IPS-18c (cell line): ENCODE measurements around the gene ZNF350.
"Not testable (repeated sequence)": the region's sequence is repeated elsewhere in the genome, so short reads cannot be mapped to it uniquely, and the experiment has no call there.

ENCODE experiments used
- H3K4me3 ChIP-seq: 2 replicates; pipeline ENCODE4 v1.7.0; 2013; ENCODE audit warnings: low read depth, mild to moderate bottlenecking, low read length, moderate library complexity; ENCODE audit not compliant: insufficient read depth
- H3K9me3 ChIP-seq: one replicate; pipeline ENCODE4 v1.6.1; 2013; ENCODE audit warnings: mild to moderate bottlenecking, low read length, moderate library complexity; ENCODE audit not compliant: control insufficient read depth, insufficient read depth

ZNF350 gene

DNA sequence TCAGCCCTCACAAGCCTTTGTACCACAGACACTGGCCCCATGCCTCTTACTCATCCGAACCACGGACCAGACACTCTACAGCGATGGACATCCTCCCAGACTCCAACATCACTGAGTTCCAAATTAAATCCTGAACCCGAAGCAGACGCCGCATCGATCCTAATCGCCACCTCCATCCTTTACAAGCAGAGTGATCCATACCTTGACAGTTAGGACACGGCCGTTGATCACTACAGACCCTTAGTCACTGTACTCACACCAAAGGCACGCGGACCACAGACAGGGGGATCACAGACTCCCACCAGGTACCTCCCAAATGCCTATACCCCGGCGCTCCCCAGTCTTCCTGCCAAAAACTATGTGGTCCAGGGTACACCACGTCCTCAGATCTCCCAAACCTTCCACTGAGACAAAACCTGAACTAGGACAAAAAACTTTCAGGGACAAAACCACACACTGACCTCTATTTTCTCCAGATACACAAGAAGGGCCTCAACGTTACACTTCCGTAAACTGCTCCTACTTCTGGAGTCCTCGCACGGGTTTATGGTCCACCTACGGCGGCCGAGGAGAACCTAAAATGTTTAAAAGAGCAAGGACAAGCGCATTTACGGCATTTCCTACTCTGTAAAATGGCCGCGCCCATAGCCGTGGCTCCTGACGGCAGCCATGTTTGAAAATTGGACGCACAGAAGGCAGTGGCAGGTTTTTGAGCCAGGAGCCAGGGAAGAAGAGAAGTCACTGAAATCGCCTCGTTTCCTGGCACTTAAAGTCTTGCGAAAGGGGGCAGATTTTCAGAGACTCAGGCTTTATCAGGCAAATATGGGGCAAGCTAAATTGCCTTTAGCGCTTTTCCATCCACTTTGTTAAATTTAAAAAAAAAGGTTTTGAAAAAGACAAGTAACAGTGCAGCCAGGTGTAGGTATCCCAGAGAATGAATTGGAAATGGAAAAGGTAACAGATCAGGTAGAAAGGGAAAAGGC lies at the start of gene ZNF350:
Gene ZNF350, minus strand, starts transcription at position 532 of the 983 bp plus-strand sequence. CDS start 12,480 bp downstream, outside the sequence.
- H3K9me3 ChIP-seq, result no peaks in the 10 kb centered on the region
- H3K4me3 ChIP-seq, result peak within 1 kb of the TSS; percentile 72

DNA sequence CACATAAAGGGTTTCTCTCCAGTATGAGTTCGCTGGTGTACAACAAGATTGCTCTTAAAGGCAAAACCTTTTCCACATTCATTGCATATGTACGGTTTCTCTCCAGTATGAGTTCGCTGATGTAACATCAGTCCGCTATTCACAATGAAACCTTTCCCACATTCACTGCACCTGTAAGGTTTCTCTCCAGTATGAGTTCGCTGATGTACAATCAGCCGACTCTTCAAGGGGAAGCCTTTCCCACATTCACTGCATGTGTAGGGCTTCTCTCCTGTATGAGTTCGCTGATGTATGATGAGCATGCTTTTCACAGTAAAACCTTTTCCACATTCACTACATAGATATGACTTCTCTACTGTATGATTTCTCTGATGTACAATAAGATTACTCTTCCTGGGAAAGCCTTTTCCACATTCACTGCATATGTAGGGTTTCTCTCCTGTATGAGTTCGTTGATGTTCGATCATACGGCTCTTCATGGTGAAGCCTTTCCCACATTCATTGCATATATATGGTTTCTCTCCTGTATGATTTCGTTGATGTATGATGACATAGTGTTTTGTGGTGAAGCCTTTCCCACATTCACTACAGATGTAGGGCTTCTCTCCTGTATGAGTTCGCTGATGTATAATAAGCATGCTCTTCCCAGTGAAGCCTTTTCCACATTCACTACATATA lies 47.5 kb upstream of the ZNF350 start:
- peaks cover 24% of the 10 kb centered on the region for H3K9me3 ChIP-seq
- H3K4me3 ChIP-seq, result no peak overlapping the region

DNA sequence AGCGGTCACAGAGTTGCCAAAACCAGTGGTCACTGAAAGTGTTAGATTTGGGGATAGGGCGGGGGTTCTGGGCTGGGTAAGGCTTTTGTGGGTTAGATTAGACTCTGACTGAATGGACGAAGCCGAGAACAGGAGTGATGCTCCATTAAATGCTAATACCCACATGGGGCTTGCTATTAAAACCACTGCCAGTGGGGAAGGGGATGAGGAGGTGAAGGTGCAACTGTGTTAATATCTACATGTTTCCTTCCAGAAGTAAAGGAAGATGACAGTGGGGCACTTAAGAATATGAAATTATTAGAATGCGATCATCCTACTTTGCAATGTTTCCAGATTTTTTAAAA lies 42.1 kb upstream of the ZNF350 start:
- H3K4me3 ChIP-seq, result peak overlapping the region; percentile 89
- H3K9me3 ChIP-seq, result peaks cover 10% of the 10 kb centered on the region

DNA sequence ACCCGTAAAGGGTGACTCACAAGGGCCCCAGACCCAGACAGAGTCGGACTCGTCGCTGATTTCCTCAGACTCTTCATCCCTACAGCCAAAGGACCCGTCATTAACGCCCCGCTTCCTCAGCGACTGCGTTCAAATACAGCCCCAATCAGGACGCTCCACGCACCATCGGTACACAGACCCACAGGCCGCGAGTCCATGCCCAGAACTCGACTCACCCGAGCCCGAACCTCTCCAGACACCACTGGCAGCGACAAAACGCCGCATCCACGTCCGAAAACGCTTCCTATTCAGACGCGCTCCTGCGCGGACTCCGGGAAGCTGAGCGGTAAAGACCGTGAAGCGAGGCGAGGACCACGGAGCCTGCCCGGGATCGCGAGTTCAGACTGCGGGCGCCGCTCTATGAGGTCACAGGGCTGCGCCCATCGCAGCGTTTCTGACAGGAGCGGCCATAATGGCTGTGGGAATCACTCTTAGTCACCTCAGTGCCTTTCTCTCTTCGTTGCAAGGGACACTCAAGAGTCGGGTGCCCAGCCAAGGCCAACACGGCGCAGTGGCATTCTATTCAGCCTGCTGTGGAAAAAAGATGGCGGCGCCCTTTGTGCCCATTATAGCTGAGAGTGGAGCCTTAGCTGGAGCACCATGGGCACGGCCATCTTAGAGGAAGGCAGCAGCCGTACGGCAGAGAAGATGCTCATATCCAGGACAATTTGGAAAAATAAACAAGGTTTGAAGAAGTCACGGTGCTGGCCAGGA lies 41.6 kb upstream of the ZNF350 start, which contains the start of gene ZNF614:
Gene ZNF614, minus strand, starts transcription at position 353 of the 753 bp plus-strand sequence. CDS start 2,634 bp downstream, outside the sequence.
- H3K4me3 ChIP-seq, result peak within 1 kb of the TSS; percentile 89

GRCh38 chr19:52026255-52026990 lies 39.8 kb upstream of the ZNF350 start:
- H3K9me3 ChIP-seq, result peaks cover 11% of the 10 kb centered on the region
- not testable (repeated sequence) for H3K4me3 ChIP-seq

More for the DNA sequence above, 41.6 kb upstream of the ZNF350 start, which contains the start of gene ZNF614:
- H3K9me3 ChIP-seq, result peaks cover 9% of the 10 kb centered on the region

DNA sequence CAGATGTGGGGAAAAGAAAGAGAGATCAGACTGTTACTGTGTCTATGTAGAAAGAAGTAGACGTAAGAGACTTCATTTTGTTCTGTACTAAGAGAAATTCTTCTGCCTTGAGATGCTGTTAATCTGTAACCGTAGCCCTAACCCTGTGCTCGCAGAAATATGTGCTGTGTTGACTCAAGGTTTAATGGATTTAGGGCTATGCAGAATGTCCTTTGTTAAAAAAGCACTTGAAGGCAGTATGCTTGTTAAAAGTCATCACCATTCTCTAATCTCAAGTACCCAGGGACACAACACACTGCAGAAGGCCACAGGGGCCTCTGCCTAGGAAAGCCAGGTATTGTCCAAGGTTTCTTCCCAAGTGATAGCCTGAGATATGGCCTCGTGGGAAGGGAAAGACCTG lies 37.8 kb upstream of the ZNF350 start:
- not testable (repeated sequence) for H3K4me3 ChIP-seq
- peaks cover 11% of the 10 kb centered on the region for H3K9me3 ChIP-seq

DNA sequence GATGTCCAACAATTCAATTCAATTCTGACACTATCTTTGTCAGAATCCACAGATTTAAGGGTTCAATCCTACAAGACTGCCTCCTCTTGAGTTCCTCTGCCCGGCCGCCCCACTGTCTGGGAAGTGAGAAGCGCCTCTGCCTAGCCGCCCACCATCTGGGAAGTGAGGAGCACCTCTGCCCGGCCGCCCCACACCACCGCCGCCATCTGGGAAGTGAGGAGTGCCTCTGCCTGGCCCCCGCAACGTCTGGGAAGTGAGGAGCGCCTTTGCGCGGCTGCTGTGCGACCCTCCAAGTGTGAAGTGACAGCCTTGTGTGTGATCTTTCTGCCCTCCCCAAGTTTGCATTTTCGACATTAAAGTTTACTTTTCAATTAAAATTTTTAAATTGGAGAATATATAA lies 35.6 kb upstream of the ZNF350 start:
- H3K9me3 ChIP-seq, result peaks cover 11% of the 10 kb centered on the region
- no peak overlapping the region for H3K4me3 ChIP-seq

GRCh38 chr19:52020506-52020905 lies 33.9 kb upstream of the ZNF350 start:
- no peak overlapping the region for H3K4me3 ChIP-seq
- peaks cover 11% of the 10 kb centered on the region for H3K9me3 ChIP-seq

GRCh38 chr19:52010674-52011073 lies 24.0 kb upstream of the ZNF350 start:
- Histone ChIP-seq H3K9me3 (no peaks in the 10 kb centered on the region), H3K4me3 (no peak overlapping the region)

DNA sequence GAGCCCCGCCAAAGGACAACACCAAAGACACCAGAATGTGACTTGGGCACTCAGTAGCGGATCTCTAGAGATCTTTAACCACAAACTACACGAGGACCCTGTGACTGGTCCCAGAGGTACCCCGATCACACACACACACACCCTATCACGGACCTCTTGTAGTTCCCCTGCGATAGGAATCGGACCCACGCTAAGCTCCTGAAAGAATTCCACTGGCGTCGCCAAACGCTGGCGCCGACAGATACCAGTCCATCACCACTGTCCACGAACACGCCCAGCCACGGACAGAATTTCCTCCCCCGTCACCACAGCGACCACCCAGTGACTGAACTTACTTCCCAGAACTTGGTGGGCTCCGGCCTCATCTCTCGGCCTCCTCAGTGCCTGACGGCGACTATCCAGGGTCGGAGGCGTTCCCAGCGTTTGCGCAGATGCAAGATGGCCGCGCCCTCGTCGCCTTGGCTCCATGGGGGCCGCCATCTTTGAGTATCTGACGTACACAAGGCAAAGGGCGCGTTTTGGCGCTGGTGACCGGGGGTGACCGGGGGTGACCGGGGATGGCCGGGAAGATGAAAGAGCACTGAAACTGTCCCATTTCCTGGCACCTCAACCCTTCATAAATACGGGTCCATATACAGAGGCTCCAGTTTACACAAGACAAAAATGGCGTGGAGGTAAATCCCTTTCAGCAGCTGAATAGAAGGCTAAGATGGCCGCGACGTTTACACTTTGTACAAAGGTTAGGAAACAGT lies 21.3 kb upstream of the ZNF350 start, which contains the start of gene ZNF615:
Gene ZNF615, minus strand, starts transcription at position 406 of the 752 bp plus-strand sequence. CDS start 4,500 bp downstream, outside the sequence.
- Histone ChIP-seq H3K4me3 (peak within 1 kb of the TSS; percentile 84), H3K9me3 (peaks cover 6% of the 10 kb centered on the region)

- peak overlapping the region; percentile 84 for H3K4me3 ChIP-seq
These were observed 20.8 kb upstream of the ZNF350 start for GRCh38 chr19:52007451-52007805.

GRCh38 chr19:51994048-51994644 lies 7.5 kb upstream of the ZNF350 start:
- peaks cover 17% of the 10 kb centered on the region for H3K9me3 ChIP-seq
- H3K4me3 ChIP-seq, result no peak overlapping the region

More at GRCh38 chr19:52007451-52007805, 20.8 kb upstream of the ZNF350 start:
- H3K9me3 ChIP-seq, result peaks cover 6% of the 10 kb centered on the region

DNA sequence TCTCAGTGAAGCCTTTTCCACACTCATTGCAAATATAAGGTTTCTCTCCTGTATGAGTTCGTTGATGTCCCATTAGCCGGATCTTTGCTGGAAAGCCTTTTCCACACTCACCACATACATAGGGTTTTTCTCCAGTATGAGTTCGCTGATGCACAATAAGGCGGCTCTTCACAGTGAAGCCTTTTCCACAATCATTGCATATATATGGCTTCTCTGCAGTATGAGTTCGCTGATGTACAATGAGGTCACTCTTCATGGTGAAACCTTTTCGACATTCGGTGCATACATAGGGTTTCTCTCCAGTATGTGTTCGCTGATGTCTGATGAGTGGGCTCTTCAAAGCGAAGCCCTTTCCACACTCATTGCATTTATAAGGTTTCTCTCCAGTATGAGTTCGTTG lies 6.8 kb upstream of the ZNF350 start:
- peaks cover 16% of the 10 kb centered on the region for H3K9me3 ChIP-seq
- no peak overlapping the region for H3K4me3 ChIP-seq

DNA sequence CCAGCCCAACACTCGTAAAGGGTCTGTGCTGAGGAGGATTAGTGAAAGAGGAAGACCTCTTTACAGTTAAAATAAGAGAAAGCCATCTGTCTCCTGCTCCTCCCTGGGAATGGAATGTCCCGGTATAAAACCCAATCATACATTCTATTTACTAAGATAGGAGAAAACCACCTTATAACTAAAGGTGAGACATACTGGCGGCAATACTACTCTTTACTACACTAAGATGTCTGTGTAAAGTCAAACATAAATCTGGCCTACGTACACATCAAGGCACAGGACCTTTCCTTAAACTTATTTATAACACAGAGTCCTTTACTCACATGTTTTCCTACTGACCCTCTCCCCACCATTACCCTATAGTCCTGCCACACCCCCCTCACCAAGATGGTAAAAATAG lies 3.3 kb downstream of the ZNF350 start:
- Histone ChIP-seq H3K9me3 (peaks cover 4% of the 10 kb centered on the region), H3K4me3 (no peak overlapping the region)

GRCh38 chr19:51980926-51981325 lies 5.7 kb downstream of the ZNF350 start:
- not testable (repeated sequence) for H3K4me3 ChIP-seq, H3K9me3 ChIP-seq
